ES-I3 (cell line): ENCODE results near the gene PIK3CB.
"Not testable (repeated sequence)": the region's sequence is repeated elsewhere in the genome, so short reads cannot be mapped to it uniquely, and the experiment has no call there.

ENCODE experiments used
- H3K36me3 ChIP-seq: 2 replicates; pipeline ENCODE4 v1.6.1; 2013; ENCODE audit warnings: mild to moderate bottlenecking, low read length, control low read depth, moderate library complexity; ENCODE audit not compliant: insufficient read depth
- H3K4me1 ChIP-seq: 2 replicates; pipeline ENCODE4 v1.6.1; 2013; ENCODE audit warnings: mild to moderate bottlenecking, control low read depth, low read length; ENCODE audit not compliant: insufficient read depth
- H3K9ac ChIP-seq: 2 replicates; pipeline ENCODE4 v1.6.1; 2013; ENCODE audit warnings: low read depth, mild to moderate bottlenecking, low read length, moderate library complexity
- H3K9me3 ChIP-seq: 2 replicates; pipeline ENCODE4 v1.6.1; 2013; ENCODE audit warnings: mild to moderate bottlenecking, low read length, moderate library complexity; ENCODE audit not compliant: control insufficient read depth, insufficient read depth

The PIK3CB gene

GRCh38 chr3:138803006-138803653, 31.6 kb downstream of the PIK3CB start:
- Histone ChIP-seq H3K9ac (no peak overlapping the region), H3K4me1 (no peaks in the 10 kb centered on the region), H3K9me3 (no peaks in the 10 kb centered on the region), H3K36me3 (no peaks in the 10 kb centered on the region)

- H3K9ac ChIP-seq: not testable (repeated sequence)
Measured at GRCh38 chr3:138802223-138802622, 32.5 kb downstream of the PIK3CB start.

GRCh38 chr3:138801792-138802191, 32.9 kb downstream of the PIK3CB start:
- no peaks in the 10 kb centered on the region for H3K36me3 ChIP-seq
- H3K4me1 ChIP-seq: no peaks in the 10 kb centered on the region
- H3K9ac ChIP-seq: no peak overlapping the region
- H3K9me3 ChIP-seq: no peaks in the 10 kb centered on the region

More at GRCh38 chr3:138802223-138802622, 32.5 kb downstream of the PIK3CB start:
- H3K36me3 ChIP-seq, H3K4me1 ChIP-seq, H3K9me3 ChIP-seq: not testable (repeated sequence)

- no peaks in the 10 kb centered on the region for H3K9me3 ChIP-seq
- no peak overlapping the region for H3K9ac ChIP-seq
- H3K36me3 ChIP-seq: no peaks in the 10 kb centered on the region
- no peaks in the 10 kb centered on the region for H3K4me1 ChIP-seq
Measured at GRCh38 chr3:138800248-138800647, 34.5 kb downstream of the PIK3CB start.

GRCh38 chr3:138799822-138800221, 34.9 kb downstream of the PIK3CB start:
- H3K4me1 ChIP-seq: no peaks in the 10 kb centered on the region
- no peaks in the 10 kb centered on the region for H3K9me3 ChIP-seq
- no peaks in the 10 kb centered on the region for H3K36me3 ChIP-seq
- H3K9ac ChIP-seq: no peak overlapping the region

- H3K36me3 ChIP-seq: no peaks in the 10 kb centered on the region
- no peaks in the 10 kb centered on the region for H3K9me3 ChIP-seq
- H3K4me1 ChIP-seq: no peaks in the 10 kb centered on the region
- H3K9ac ChIP-seq: no peak overlapping the region
Measured at GRCh38 chr3:138797508-138798038, 37.2 kb downstream of the PIK3CB start.

GRCh38 chr3:138796761-138797160, 38.0 kb downstream of the PIK3CB start:
- Histone ChIP-seq H3K9ac (no peak overlapping the region), H3K9me3 (no peaks in the 10 kb centered on the region), H3K4me1 (no peaks in the 10 kb centered on the region), H3K36me3 (no peaks in the 10 kb centered on the region)

- H3K4me1 ChIP-seq: no peaks in the 10 kb centered on the region
- H3K9ac ChIP-seq: no peak overlapping the region
- no peaks in the 10 kb centered on the region for H3K36me3 ChIP-seq
- no peaks in the 10 kb centered on the region for H3K9me3 ChIP-seq
Measured at GRCh38 chr3:138786788-138787271, 47.9 kb downstream of the PIK3CB start.

GRCh38 chr3:138785951-138786350, 48.8 kb downstream of the PIK3CB start:
- no peaks in the 10 kb centered on the region for H3K36me3 ChIP-seq
- H3K4me1 ChIP-seq: no peaks in the 10 kb centered on the region
- H3K9ac ChIP-seq: no peak overlapping the region
- H3K9me3 ChIP-seq: no peaks in the 10 kb centered on the region

- H3K9me3 ChIP-seq, H3K4me1 ChIP-seq, H3K9ac ChIP-seq, H3K36me3 ChIP-seq: not testable (repeated sequence)
Measured at GRCh38 chr3:138785362-138785857, 49.3 kb downstream of the PIK3CB start.

GRCh38 chr3:138782755-138783154, 52.0 kb downstream of the PIK3CB start:
- no peak overlapping the region for H3K9ac ChIP-seq
- H3K36me3 ChIP-seq: no peaks in the 10 kb centered on the region
- no peaks in the 10 kb centered on the region for H3K4me1 ChIP-seq
- H3K9me3 ChIP-seq: no peaks in the 10 kb centered on the region

- Histone ChIP-seq H3K9ac (no peak overlapping the region), H3K4me1 (no peaks in the 10 kb centered on the region), H3K36me3 (no peaks in the 10 kb centered on the region)
Measured at GRCh38 chr3:138781012-138781470, 53.7 kb downstream of the PIK3CB start.

GRCh38 chr3:138778643-138779042, 56.1 kb downstream of the PIK3CB start:
- H3K4me1 ChIP-seq: peaks cover 5% of the 10 kb centered on the region; the same call in 1 of the 2 replicates
- no peaks in the 10 kb centered on the region for H3K36me3 ChIP-seq
- H3K9ac ChIP-seq: no peak overlapping the region
- no peaks in the 10 kb centered on the region; the same call in 1 of the 2 replicates for H3K9me3 ChIP-seq

More at GRCh38 chr3:138781012-138781470, 53.7 kb downstream of the PIK3CB start:
- no peaks in the 10 kb centered on the region for H3K9me3 ChIP-seq

- Histone ChIP-seq H3K4me1 (peaks cover 5% of the 10 kb centered on the region; the same call in 1 of the 2 replicates), H3K9ac (no peak overlapping the region), H3K9me3 (no peaks in the 10 kb centered on the region; the same call in 1 of the 2 replicates), H3K36me3 (no peaks in the 10 kb centered on the region)
Measured at GRCh38 chr3:138776961-138777360, 57.8 kb downstream of the PIK3CB start.

- no peaks in the 10 kb centered on the region for H3K36me3 ChIP-seq
- H3K4me1 ChIP-seq: peaks cover 5% of the 10 kb centered on the region; the same call in 1 of the 2 replicates
- H3K9me3 ChIP-seq: no peaks in the 10 kb centered on the region; the same call in 1 of the 2 replicates
- H3K9ac ChIP-seq: no peak overlapping the region
Measured at GRCh38 chr3:138775254-138775595, 59.5 kb downstream of the PIK3CB start.
